Effector memory CD8-positive, alpha-beta T cell (primary cell): ENCODE data around the gene PALM2AKAP2.
"Not testable (repeated sequence)": the region's sequence is repeated elsewhere in the genome, so short reads cannot be mapped to it uniquely, and the experiment has no call there.

Experiments
- ATAC-seq: fragments of 150-1000 bp; cut with Tn5 transposase; replicated peaks from 2 replicates; pipeline ENCODE4 v1.10.0; 2021; ENCODE audit warnings: mild to moderate bottlenecking, moderate library complexity
- DNase-seq, 3 experiments: peaks; one replicate each; pipeline ENCODE4 v3.0.0; 2021
- H3K27ac Mint-ChIP-seq, 2 donors: one replicate each; pipeline ENCODE4 v1.8.0; 2022; ENCODE audit warnings: mild to moderate bottlenecking in 2 of 2, mixed read lengths in 2 of 2, moderate library complexity in 2 of 2
- H3K27me3 Mint-ChIP-seq, 2 donors: one replicate each; pipeline ENCODE4 v1.8.0; 2022; ENCODE audit warnings: mixed read lengths in 2 of 2
- H3K36me3 Mint-ChIP-seq: one replicate; pipeline ENCODE4 v1.8.0; 2022; ENCODE audit warnings: mild to moderate bottlenecking, moderate library complexity, mixed read lengths; ENCODE audit not compliant: insufficient read depth
- H3K4me1 Mint-ChIP-seq, 2 donors: one replicate each; pipeline ENCODE4 v1.8.0; 2022; ENCODE audit warnings: low read depth in 2 of 2, mixed read lengths in 2 of 2
- H3K4me3 Mint-ChIP-seq, 2 donors: one replicate each; pipeline ENCODE4 v1.8.0; 2022; ENCODE audit warnings: mild to moderate bottlenecking in 2 of 2, mixed read lengths in 2 of 2, moderate library complexity in 2 of 2
- H3K9me3 Mint-ChIP-seq, 2 donors: one replicate each; pipeline ENCODE4 v1.8.0; 2022; ENCODE audit warnings: mixed read lengths in 2 of 2

PALM2AKAP2 gene

DNA sequence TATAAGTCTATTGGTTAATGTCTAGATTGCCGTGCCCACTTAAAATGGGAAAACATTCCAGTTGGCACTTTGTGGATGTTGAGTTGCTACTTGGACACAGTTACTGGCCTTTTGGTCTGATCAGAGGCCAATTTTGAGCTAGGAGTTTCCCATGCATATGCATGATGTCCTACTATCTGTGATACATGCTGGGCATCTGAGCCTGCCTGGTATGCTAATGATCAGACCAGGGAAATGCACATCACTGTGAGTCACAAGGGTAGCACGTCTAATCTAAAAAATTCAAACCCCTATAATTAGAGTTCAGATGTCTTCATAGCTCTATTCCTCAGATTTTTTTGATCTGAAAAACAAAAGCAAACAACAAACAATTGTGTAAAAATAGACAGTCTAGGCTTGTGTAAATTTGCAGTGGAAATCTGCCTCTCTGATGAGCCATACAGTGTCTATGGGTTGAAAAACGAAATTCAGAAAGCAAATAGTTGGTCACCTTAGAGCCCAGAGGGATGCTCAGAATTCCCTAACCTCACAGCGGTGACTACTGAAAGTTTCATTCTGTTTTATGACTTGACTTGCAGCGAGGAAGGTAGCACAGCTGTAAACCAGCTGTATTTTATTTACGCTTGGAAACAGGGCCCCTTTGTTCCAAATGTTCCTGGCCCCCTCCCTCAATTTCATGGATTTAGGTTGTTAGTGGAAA is 37.3 kb downstream of the PALM2AKAP2 start:
- Mint-ChIP-seq H3K4me3 (no peak overlapping the region), H3K9me3 (no peaks in the 10 kb centered on the region), H3K27ac (no peak overlapping the region), H3K4me1 (no peaks in the 10 kb centered on the region), H3K27me3 (no peaks in the 10 kb centered on the region), H3K36me3 (no peaks in the 10 kb centered on the region)
- DNase-seq (no peak), ATAC-seq (no peak)

DNA sequence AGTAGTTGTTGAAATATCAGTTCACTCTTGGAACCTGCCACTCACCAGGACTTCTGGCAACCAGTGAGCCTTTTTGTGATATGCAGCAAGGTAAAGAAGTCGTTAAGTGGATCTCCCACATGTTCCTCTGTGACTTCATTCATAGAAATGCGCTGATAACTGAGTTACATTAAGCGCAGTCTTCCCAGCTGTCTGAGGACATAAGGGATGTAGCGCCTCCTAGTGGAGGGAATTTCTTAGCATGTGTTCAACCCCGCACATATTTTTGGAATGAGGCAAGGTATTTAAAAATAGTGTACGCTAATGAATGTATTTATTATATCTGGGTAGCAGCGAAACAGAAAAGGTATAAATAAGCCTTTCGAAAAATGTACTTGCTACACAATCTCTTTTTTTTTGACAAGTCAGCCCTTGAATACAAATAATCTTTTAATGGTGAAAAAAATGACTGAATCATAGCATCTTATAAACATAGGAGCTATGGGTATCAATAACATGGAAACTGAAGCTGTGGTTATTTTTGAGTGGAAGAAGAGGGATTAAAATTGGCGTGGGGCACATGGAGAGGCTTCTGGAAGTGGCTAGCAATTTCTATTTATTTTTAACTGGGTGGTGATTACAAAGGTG is 38.0 kb downstream of the PALM2AKAP2 start:
- no peaks in the 10 kb centered on the region for H3K27me3 Mint-ChIP-seq
- no peak for ATAC-seq

GRCh38 chr9:109821711-109822110 is 41.7 kb downstream of the PALM2AKAP2 start:
- Mint-ChIP-seq H3K36me3 (no peaks in the 10 kb centered on the region), H3K27me3 (peaks cover 4 to 10% of the 10 kb centered on the region in 2 donors), H3K9me3 (no peaks in the 10 kb centered on the region), H3K4me3 (no peak overlapping the region), H3K27ac (no peak overlapping the region), H3K4me1 (no peaks in the 10 kb centered on the region)
- DNase-seq (no peak), ATAC-seq (no peak)

More for the DNA sequence above, 38.0 kb downstream of the PALM2AKAP2 start:
- no peaks in the 10 kb centered on the region for H3K9me3 Mint-ChIP-seq
- no peaks in the 10 kb centered on the region for H3K4me1 Mint-ChIP-seq
- no peak overlapping the region for H3K4me3 Mint-ChIP-seq
- peak in 1 of 3 experiments; percentile 1 for DNase-seq
- no peak overlapping the region for H3K27ac Mint-ChIP-seq
- H3K36me3 Mint-ChIP-seq, result no peaks in the 10 kb centered on the region

- H3K36me3 Mint-ChIP-seq, H3K9me3 Mint-ChIP-seq, H3K27ac Mint-ChIP-seq, DNase-seq, ATAC-seq, H3K4me3 Mint-ChIP-seq, H3K4me1 Mint-ChIP-seq: not testable (repeated sequence)
- peaks cover 10 to 13% of the 10 kb centered on the region in 2 donors for H3K27me3 Mint-ChIP-seq
Observed at GRCh38 chr9:109825383-109825782, 45.4 kb downstream of the PALM2AKAP2 start.

DNA sequence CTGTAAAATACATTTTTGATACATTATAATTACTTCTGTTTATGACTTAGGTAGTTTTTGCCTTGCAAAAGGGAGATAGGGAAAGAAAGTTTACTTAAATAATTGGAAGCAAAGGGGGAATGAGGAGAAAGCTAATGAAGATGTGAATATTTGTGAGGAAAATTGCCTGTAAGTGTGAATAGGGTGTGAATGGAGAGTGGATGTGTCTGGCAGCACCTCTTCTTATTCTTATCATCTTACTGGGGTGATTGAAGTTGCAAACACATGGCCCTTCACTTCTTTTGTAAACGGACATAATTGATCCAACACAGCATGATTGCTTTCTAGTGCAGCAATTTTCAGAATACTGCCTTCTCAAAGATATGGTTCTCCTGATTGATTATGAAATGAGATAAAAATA is 46.6 kb downstream of the PALM2AKAP2 start:
- no peak for DNase-seq
- no peaks in the 10 kb centered on the region for H3K36me3 Mint-ChIP-seq
- H3K27me3 Mint-ChIP-seq, result peaks cover 10 to 14% of the 10 kb centered on the region in 2 donors
- no peaks in the 10 kb centered on the region for H3K4me1 Mint-ChIP-seq
- H3K27ac Mint-ChIP-seq, result no peak overlapping the region
- H3K9me3 Mint-ChIP-seq, result no peaks in the 10 kb centered on the region
- no peak overlapping the region for H3K4me3 Mint-ChIP-seq
- ATAC-seq, result no peak

DNA sequence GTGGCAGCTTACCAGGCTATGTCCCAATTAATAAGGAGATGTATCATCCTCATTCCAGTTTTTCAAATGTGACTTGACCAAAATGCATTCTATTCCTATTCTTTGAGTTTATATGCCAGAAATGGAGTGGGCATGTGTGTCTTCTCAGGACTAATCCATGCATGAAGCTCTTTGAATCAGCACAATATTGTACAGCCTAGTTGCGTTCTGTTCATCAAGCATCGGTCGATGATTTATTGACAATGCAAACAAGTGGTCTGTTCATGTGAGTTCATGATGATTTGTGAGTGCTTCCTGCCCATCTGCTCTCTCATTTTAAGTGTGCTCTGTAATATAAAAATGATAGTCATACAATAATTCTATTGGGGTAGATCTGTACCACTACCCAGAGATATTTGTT is 48.3 kb downstream of the PALM2AKAP2 start:
- Mint-ChIP-seq H3K4me3 (no peak overlapping the region), H3K36me3 (peaks cover 3% of the 10 kb centered on the region), H3K27ac (no peak overlapping the region), H3K9me3 (no peaks in the 10 kb centered on the region), H3K4me1 (no peaks in the 10 kb centered on the region), H3K27me3 (peaks cover 18 to 22% of the 10 kb centered on the region in 2 donors)
- ATAC-seq (no peak), DNase-seq (no peak)
